ENCODE results near the gene NCSTN.

DNA sequence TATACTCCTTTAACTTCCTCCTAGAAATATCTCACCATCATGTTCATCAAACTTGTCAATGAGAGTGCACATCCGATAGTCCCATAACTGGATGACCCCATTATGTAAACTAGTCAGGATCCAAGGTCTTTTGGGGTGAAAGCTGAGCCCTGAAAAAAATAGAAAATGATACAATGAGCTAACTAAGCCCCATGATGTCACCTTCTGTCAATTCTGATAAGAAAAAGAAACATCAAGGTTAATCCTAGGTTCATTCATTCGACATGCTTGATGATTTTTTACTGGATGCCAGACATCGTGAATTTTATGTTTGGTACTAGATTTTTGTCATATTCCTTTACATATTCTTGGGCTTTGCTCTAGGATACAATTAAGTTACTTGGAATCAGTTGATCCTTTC, 3.0 kb upstream of the NCSTN start:
- TF ChIP-seq SUZ12 (IDR thresholded peaks at IDR 0.05; ENCODE audit: extremely low read depth, insufficient read depth, insufficient read length) (no peak), YY1 (IDR thresholded peaks at IDR 0.05; ENCODE audit: insufficient read depth, insufficient read length) (no peak)
